AML-193 (cell line): Measurements from ENCODE around the gene GTF2A2.
"Not testable (repeated sequence)": the region's sequence is repeated elsewhere in the genome, so short reads cannot be mapped to it uniquely, and the experiment has no call there.

Source experiments
- DNase-seq, 2 experiments: peaks; one replicate each; lab custom pipeline; 2025; lab: John Stamatoyannopoulos, UW

The GTF2A2 gene

GRCh38 chr15:59656897-59657634 is at the start of gene GTF2A2:
GTF2A2 (minus strand) TSS chr15:59657515; CDS start chr15:59652277, 5,238 bp downstream.
- peak; percentile 86 to 87 for DNase-seq

- DNase-seq = no peak
Measured at GRCh38 chr15:59703979-59704796, 46.9 kb upstream of the GTF2A2 start.

GRCh38 chr15:59702351-59702750 is 45.0 kb upstream of the GTF2A2 start:
- DNase-seq = no peak

GRCh38 chr15:59701880-59702279 is 44.6 kb upstream of the GTF2A2 start:
- no peak for DNase-seq

GRCh38 chr15:59699810-59700431 is 42.6 kb upstream of the GTF2A2 start:
- no peak for DNase-seq

- DNase-seq = not testable (repeated sequence)
Measured at GRCh38 chr15:59698065-59698464, 40.8 kb upstream of the GTF2A2 start.

GRCh38 chr15:59696332-59696731 is 39.0 kb upstream of the GTF2A2 start:
- no peak for DNase-seq

GRCh38 chr15:59694779-59695178 is 37.5 kb upstream of the GTF2A2 start:
- no peak for DNase-seq

GRCh38 chr15:59691194-59691805 is 34.0 kb upstream of the GTF2A2 start:
- DNase-seq = peak; percentile 43 to 57

GRCh38 chr15:59689626-59690236 is 32.4 kb upstream of the GTF2A2 start:
- DNase-seq = peak; percentile 65 to 68

GRCh38 chr15:59688782-59689625 is 31.7 kb upstream of the GTF2A2 start, which contains the start of gene BNIP2:
BNIP2 (minus strand) TSS chr15:59689320; CDS start chr15:59682457, 6,863 bp downstream.
- DNase-seq = peak; percentile 91 to 93

GRCh38 chr15:59688423-59688781 is 31.1 kb upstream of the GTF2A2 start:
- DNase-seq = peak; percentile 50 to 55

- peak; percentile 37 to 49 for DNase-seq
Measured at GRCh38 chr15:59687836-59688235, 30.5 kb upstream of the GTF2A2 start.

GRCh38 chr15:59686389-59686788 is 29.1 kb upstream of the GTF2A2 start:
- peak; percentile 59 to 71 for DNase-seq

GRCh38 chr15:59685737-59686297 is 28.5 kb upstream of the GTF2A2 start:
- peak in 1 of 2 experiments; percentile 11 for DNase-seq

- DNase-seq = no peak
Measured at GRCh38 chr15:59680870-59681269, 23.6 kb upstream of the GTF2A2 start.

- no peak for DNase-seq
Measured at GRCh38 chr15:59680346-59680745, 23.0 kb upstream of the GTF2A2 start.

GRCh38 chr15:59678620-59679019 is 21.3 kb upstream of the GTF2A2 start:
- no peak for DNase-seq

GRCh38 chr15:59678172-59678571 is 20.9 kb upstream of the GTF2A2 start:
- no peak for DNase-seq

- no peak for DNase-seq
Measured at GRCh38 chr15:59676565-59676964, 19.2 kb upstream of the GTF2A2 start.
